Ishikawa (cell line): ENCODE data around the gene AMH.

Experiments
- CEBPB ChIP-seq: IDR thresholded peaks from 2 replicates; pipeline ENCODE4 v1.6.1; 2012
- CREB1 ChIP-seq: IDR thresholded peaks from 2 replicates; pipeline ENCODE4 v1.6.1; 2012; ENCODE audit warnings: low read depth
- EGR1 ChIP-seq: IDR thresholded peaks from 2 replicates; pipeline ENCODE4 v1.6.1; 2012
- EP300 ChIP-seq: IDR thresholded peaks from 2 replicates; pipeline ENCODE4 v1.6.1; 2012; ENCODE audit warnings: borderline replicate concordance
- FOXM1 ChIP-seq: IDR thresholded peaks from 2 replicates; pipeline ENCODE4 v1.6.1; 2012; ENCODE audit warnings: low read depth, borderline replicate concordance
- NFIC ChIP-seq: IDR thresholded peaks from 2 replicates; pipeline ENCODE4 v1.6.1; 2012
- RAD21 ChIP-seq: IDR thresholded peaks from 2 replicates; pipeline ENCODE4 v1.6.1; 2012; ENCODE audit warnings: low read depth
- TAF1 ChIP-seq: IDR thresholded peaks from 2 replicates; pipeline ENCODE4 v1.6.1; 2012; ENCODE audit warnings: low read depth, mild to moderate bottlenecking
- TCF12 ChIP-seq: IDR thresholded peaks from 2 replicates; pipeline ENCODE4 v1.6.1; 2012; ENCODE audit warnings: low read depth
- TEAD4 ChIP-seq: IDR thresholded peaks from 2 replicates; pipeline ENCODE4 v1.6.1; 2012
- YY1 ChIP-seq: IDR thresholded peaks from 2 replicates; pipeline ENCODE4 v1.6.1; 2012; ENCODE audit warnings: low read depth
- ZBTB7A ChIP-seq: IDR thresholded peaks from 2 replicates; pipeline ENCODE4 v1.6.1; 2012; ENCODE audit warnings: low read depth
- TF ChIP-seq, protein P1 (sequence below): IDR thresholded peaks from 2 replicates; pipeline ENCODE4 v1.6.1; 2012
- TF ChIP-seq, protein P2 (sequence below): IDR thresholded peaks from 2 replicates; pipeline ENCODE4 v1.6.1; 2012; ENCODE audit warnings: low read depth, mild to moderate bottlenecking
- TF ChIP-seq, protein P3 (sequence below): IDR thresholded peaks from 2 replicates; pipeline ENCODE4 v1.6.1; 2012

AMH gene

DNA sequence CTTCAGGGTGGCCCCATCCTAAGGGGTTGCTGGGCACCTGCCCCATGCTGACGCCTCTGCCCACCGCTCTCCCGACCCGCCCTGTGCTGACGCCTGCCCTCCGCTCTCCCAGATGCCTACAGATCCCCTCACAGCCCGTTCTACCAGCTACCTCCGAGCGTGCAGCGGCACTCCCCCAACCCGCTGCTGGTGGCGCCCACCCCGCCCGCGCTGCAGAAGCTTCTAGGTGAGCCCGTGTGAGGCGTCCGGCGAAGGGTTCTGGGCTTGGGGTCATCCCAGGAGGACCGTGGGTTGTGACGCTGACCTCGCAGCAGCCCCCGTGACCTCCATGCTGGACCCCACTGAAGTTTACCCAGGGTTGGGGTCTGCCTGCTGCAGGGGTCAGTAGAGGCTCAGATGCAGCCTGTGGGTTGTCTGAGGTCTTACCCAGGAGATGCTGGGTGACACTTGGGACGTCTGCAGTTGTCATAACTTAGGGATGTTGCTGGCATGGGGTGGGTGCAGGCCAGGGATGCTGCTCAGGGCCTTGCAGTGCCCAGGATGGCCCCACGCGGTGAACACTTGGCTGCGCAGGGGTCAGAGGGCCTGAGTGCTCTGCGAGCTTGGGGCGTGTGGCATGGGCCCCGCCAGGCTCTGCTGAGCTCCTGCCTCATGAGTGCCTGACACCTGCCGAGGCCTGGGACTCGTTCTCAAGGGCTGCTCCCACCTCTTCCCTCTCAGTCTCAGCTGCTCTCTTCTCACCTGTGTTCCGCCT, 38.0 kb upstream of the AMH start:
- TF ChIP-seq ZBTB7A: no peak
- TF ChIP-seq, protein P1, sequence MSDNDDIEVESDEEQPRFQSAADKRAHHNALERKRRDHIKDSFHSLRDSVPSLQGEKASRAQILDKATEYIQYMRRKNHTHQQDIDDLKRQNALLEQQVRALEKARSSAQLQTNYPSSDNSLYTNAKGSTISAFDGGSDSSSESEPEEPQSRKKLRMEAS: no peak
- no peak for TF ChIP-seq CREB1
- TF ChIP-seq EGR1: no peak
- TF ChIP-seq, protein P2, sequence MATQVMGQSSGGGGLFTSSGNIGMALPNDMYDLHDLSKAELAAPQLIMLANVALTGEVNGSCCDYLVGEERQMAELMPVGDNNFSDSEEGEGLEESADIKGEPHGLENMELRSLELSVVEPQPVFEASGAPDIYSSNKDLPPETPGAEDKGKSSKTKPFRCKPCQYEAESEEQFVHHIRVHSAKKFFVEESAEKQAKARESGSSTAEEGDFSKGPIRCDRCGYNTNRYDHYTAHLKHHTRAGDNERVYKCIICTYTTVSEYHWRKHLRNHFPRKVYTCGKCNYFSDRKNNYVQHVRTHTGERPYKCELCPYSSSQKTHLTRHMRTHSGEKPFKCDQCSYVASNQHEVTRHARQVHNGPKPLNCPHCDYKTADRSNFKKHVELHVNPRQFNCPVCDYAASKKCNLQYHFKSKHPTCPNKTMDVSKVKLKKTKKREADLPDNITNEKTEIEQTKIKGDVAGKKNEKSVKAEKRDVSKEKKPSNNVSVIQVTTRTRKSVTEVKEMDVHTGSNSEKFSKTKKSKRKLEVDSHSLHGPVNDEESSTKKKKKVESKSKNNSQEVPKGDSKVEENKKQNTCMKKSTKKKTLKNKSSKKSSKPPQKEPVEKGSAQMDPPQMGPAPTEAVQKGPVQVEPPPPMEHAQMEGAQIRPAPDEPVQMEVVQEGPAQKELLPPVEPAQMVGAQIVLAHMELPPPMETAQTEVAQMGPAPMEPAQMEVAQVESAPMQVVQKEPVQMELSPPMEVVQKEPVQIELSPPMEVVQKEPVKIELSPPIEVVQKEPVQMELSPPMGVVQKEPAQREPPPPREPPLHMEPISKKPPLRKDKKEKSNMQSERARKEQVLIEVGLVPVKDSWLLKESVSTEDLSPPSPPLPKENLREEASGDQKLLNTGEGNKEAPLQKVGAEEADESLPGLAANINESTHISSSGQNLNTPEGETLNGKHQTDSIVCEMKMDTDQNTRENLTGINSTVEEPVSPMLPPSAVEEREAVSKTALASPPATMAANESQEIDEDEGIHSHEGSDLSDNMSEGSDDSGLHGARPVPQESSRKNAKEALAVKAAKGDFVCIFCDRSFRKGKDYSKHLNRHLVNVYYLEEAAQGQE: no peak
- no peak for TF ChIP-seq YY1
- TF ChIP-seq TCF12: no peak
- TF ChIP-seq FOXM1: no peak
- no peak for TF ChIP-seq EP300
- TF ChIP-seq, protein P3, sequence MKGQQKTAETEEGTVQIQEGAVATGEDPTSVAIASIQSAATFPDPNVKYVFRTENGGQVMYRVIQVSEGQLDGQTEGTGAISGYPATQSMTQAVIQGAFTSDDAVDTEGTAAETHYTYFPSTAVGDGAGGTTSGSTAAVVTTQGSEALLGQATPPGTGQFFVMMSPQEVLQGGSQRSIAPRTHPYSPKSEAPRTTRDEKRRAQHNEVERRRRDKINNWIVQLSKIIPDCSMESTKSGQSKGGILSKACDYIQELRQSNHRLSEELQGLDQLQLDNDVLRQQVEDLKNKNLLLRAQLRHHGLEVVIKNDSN: no peak
- no peak for TF ChIP-seq RAD21
- no peak for TF ChIP-seq NFIC
- TF ChIP-seq CEBPB: no peak
- TF ChIP-seq TAF1: no peak
- TF ChIP-seq TEAD4: no peak

DNA sequence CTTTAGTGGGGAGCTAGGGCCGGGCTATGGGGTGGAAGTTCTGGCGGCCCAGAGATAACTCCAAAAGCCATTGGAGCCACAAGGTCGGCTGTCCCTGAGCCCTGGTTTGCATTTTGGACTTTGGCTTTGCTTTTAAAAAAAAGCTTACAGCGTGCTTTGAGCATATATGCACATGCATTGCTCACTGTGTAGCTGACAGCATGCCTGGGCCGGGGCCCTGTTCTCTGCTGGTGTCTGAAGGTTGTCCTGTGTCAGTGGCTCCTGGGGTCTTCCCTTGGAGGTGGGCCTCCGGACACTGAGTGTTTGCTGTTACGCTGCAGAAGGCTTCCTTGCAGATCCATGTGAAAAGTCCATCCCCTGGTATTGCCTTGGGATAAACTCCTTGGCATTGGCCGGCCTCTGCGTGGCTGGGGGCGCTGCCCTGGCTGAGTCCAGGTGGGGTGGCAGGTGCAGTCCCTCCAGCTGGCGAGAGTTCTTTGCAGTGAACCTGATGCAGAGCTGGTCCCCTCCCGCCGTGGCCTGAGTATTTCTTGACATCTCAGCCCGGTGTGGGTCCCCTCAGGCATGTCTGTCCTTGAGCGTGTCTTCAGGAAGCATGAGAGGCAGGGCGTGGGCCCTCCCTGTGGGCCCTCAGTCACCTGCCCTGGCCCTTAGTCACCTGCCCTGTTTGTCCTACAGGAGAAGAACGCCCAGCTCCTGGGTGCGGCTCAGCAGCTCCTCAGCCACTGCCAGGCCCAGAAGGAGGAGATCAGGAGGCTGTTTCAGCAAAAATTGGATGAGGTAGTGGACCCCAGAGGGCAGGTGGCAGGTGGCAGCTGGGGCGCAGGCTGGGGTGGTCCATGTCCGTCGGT, 36.0 kb upstream of the AMH start:
- TF ChIP-seq, protein P3: no peak

DNA sequence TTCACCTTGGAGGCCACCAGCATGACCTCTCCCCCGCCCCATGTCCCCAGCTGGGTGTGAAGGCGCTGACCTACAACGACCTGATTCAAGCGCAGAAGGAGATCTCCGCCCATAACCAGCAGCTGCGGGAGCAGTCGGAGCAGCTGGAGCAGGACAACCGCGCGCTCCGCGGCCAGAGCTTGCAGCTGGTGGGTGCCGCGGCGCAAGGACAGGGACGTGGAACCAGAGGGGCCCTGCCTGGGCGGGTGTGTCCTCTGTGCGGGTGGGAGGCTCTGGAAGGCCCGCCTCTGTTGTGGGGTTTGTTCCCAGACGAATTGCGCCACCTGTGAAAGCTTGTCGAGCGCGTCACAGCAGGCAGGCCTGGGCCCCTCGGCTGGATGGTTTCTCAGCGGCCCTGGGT, 35.3 kb upstream of the AMH start:
- TF ChIP-seq TEAD4 (no peak), NFIC (no peak), EGR1 (no peak), TCF12 (no peak)

DNA sequence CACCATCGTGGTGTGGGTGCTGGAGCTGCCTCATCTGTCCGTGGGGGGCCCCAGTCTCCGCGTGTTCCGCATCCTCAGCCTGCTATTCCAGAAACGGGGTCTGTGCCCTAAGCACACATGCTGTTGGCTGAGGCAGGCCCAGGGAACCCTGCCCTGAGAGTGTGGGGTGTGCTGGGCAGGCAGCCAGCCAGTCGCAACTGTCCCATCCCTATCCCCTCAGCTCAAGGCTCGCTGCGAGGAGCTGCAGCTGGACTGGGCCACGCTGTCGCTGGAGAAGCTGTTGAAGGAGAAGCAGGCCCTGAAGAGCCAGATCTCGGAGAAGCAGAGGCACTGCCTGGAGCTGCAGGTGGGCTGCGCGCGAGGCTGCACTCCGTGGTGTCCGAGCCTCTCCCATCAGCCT, 34.9 kb upstream of the AMH start:
- no peak for TF ChIP-seq TCF12
- TF ChIP-seq TAF1: no peak

DNA sequence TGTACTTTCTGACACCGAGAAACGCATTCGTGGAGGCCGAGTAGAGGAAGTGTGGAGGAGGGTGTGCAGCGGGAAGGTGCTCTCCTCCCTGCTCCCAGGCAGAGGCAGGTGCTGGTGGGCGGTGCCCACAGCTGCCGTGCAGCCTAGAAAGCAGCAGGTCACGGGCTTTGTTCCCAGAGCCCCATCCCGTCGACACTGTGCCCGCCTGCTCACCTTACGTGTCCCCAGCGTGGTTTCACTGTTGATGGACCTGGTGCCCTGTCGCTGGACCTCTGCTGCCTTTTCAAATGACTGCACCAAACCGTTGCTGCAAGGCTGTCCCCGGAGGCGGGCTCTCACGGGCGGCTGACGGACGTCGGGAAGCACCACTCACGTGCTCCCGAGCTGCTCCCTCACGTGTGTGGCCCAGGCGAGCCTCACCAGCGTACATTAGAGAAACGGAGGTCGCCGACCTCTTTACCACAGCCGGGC, 33.8 kb upstream of the AMH start:
- TF ChIP-seq ZBTB7A: no peak
- TF ChIP-seq EGR1: no peak
- no peak for TF ChIP-seq TAF1
- no peak for TF ChIP-seq NFIC
- TF ChIP-seq, protein P2: no peak
- TF ChIP-seq, protein P3: no peak
- no peak for TF ChIP-seq TEAD4
- no peak for TF ChIP-seq FOXM1
- TF ChIP-seq YY1: no peak
- no peak for TF ChIP-seq CEBPB
- no peak for TF ChIP-seq CREB1
- no peak for TF ChIP-seq RAD21
- TF ChIP-seq TCF12: no peak
- no peak for TF ChIP-seq EP300
- TF ChIP-seq, protein P1: no peak
